LNCaP clone FGC (cell line): ENCODE results near the gene PSME1.

Experiments used
- DNase-seq: peaks from one replicate; pipeline ENCODE4 v3.0.0-alpha.2; 2011; ENCODE audit warnings: low read depth
- H3K4me3 ChIP-seq: 2 replicates; pipeline ENCODE4 v1.5.1; 2011; ENCODE audit warnings: mild to moderate bottlenecking, low read depth, low read length, control low read depth
- TF ChIP-seq, protein P1 (sequence below): IDR thresholded peaks from 2 replicates; pipeline ENCODE4 v1.5.1; 2012; ENCODE audit warnings: mild to moderate bottlenecking; ENCODE audit not compliant: control insufficient read depth, insufficient read depth; ENCODE audit errors: extremely low read depth

The PSME1 gene

DNA sequence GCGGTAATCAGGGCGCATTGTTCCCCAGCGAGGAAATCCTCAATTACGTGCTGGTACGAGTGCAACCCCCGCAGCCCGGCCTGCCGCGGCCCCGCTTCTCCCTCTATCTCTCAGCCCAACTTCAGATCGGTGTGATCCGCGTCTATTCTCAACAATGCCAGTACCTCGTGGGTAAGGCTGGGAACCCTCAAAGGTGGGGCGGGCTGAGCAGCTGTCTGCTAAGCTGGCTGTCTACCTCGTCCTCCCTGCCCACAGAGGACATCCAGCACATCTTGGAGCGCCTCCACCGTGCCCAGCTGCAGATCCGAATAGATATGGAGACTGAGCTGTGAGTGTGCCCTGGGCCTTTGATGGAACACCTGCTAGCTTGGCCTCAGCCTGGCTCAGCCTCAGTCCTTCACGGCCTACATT, 36.9 kb downstream of the PSME1 start:
- TF ChIP-seq, protein P1, sequence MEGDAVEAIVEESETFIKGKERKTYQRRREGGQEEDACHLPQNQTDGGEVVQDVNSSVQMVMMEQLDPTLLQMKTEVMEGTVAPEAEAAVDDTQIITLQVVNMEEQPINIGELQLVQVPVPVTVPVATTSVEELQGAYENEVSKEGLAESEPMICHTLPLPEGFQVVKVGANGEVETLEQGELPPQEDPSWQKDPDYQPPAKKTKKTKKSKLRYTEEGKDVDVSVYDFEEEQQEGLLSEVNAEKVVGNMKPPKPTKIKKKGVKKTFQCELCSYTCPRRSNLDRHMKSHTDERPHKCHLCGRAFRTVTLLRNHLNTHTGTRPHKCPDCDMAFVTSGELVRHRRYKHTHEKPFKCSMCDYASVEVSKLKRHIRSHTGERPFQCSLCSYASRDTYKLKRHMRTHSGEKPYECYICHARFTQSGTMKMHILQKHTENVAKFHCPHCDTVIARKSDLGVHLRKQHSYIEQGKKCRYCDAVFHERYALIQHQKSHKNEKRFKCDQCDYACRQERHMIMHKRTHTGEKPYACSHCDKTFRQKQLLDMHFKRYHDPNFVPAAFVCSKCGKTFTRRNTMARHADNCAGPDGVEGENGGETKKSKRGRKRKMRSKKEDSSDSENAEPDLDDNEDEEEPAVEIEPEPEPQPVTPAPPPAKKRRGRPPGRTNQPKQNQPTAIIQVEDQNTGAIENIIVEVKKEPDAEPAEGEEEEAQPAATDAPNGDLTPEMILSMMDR: no peak
- no peak for DNase-seq
- H3K4me3 ChIP-seq: no peak overlapping the region

- TF ChIP-seq, protein P1: no peak
- DNase-seq: no peak
- H3K4me3 ChIP-seq: no peak overlapping the region
Measured at GRCh38 chr14:24176599-24176998, 40.6 kb downstream of the PSME1 start.

- TF ChIP-seq, protein P1: no peak
- H3K4me3 ChIP-seq: no peak overlapping the region
- no peak for DNase-seq
Measured at GRCh38 chr14:24177041-24177825, 41.2 kb downstream of the PSME1 start.

DNA sequence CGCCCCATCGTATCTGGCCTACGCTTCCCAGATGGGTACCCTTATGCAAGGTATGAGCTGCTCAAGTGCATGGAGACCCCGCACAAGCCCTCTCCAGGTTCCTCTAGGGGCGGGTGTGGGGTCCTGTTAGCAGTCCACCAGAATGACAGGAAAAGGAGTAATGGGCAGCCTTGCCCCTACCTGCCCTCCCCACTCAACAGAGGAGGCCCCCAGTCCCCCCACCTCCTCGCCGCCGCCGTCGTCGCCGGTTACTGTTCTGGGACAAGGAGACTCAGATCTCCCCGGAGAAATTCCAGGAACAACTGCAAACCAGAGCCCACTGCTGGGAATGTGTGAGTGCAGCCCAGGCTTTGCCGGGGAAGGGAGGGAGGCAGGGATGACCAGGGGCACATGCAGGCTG, 41.9 kb downstream of the PSME1 start:
- no peak for DNase-seq
- TF ChIP-seq, protein P1: no peak
- H3K4me3 ChIP-seq: no peak overlapping the region

DNA sequence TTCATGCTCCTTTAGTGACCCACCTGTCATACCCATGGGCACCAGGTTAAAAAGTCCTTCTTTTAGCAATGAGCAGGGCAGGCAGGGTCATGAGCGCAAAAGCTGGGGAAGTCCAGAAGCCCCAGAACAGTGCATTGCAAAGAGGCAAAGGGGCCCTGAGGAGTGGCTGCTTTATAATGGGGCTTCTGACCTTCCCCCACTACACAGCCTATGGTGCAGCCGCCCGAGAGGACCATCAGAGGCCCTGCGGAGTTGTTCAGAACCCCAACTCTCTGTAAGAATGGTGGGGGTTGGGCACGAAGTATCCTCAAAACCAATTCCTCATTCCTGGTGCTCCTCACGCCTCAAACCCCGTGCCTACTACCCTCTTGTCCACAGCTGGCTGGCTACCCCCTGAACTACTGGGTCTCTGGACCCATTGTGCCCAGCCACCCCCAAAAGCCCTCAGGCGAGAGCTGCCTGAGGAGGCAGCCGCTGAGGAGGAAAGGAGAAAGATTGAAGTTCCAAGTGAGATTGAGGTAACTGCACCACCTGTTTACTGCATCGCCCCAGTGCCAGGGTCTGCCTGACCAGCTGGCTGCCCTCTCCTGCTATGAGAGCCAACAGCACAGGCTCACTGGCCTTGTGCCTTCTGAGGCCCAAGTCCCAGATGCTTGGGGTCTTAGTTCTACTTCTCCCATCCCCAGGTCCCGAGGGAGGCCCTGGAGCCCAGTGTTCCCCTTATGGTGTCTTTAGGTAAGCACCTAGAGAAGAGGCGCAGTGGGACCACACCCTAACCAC, 42.6 kb downstream of the PSME1 start:
- TF ChIP-seq, protein P1: no peak
- no peak for DNase-seq
- no peak overlapping the region for H3K4me3 ChIP-seq

- no peak overlapping the region for H3K4me3 ChIP-seq
- DNase-seq: no peak
- TF ChIP-seq, protein P1: no peak
Measured at GRCh38 chr14:24179294-24179960, 43.4 kb downstream of the PSME1 start.
